Activated CD8-positive, alpha-beta T cell treated with anti-CD3 and anti-CD28 coated beads for 36 hours (primary cell): ENCODE measurements around the gene RAP1GDS1. TPM values are rescaled to one million over a fixed set of nuclear protein-coding genes. Genes with fewer than 3 reads are reported as not detected.
"Not testable (repeated sequence)": the region's sequence is repeated elsewhere in the genome, so short reads cannot be mapped to it uniquely, and the experiment has no call there.

Experiments
- ATAC-seq: fragments of 200-7000 bp; cut with Tn5 transposase; one replicate; pipeline ENCODE4 v1.10.0; 2021; ENCODE audit warnings: mild to moderate bottlenecking, moderate library complexity
- CTCF ChIA-PET: fragments of 350-600 bp; sonication (Branson Sonifier 250); formaldehyde crosslinking; loops from one replicate; lab custom pipeline; 2021; ENCODE audit warnings: antibody characterized with exemption; lab: Charles Lee
- POLR2A ChIA-PET: fragments of 350-600 bp; sonication (Branson Sonifier 250); formaldehyde crosslinking; loops from one replicate; lab custom pipeline; 2021; ENCODE audit warnings: antibody characterized with exemption; lab: Charles Lee
- DNase-seq: peaks from one replicate; pipeline ENCODE4 v3.0.0-alpha.2; 2020
- H3K27ac Mint-ChIP-seq: one replicate; pipeline ENCODE4 v1.8.0; 2021; ENCODE audit warnings: mild to moderate bottlenecking, mixed read lengths
- H3K27me3 Mint-ChIP-seq: one replicate; pipeline ENCODE4 v1.8.0; 2021; ENCODE audit warnings: mixed read lengths
- H3K36me3 Mint-ChIP-seq: one replicate; pipeline ENCODE4 v1.8.0; 2021; ENCODE audit warnings: low read depth, mixed read lengths
- H3K4me1 Mint-ChIP-seq: one replicate; pipeline ENCODE4 v1.8.0; 2021; ENCODE audit warnings: low read depth, mixed read lengths
- H3K4me3 Mint-ChIP-seq: one replicate; pipeline ENCODE4 v1.8.0; 2021; ENCODE audit warnings: mild to moderate bottlenecking, moderate library complexity, mixed read lengths
- H3K9me3 Mint-ChIP-seq: one replicate; pipeline ENCODE4 v1.8.0; 2021; ENCODE audit warnings: mixed read lengths
- intact Hi-C: fragments of 100-400 bp; cut with micrococcal nuclease; formaldehyde crosslinking; loops from one replicate; pipeline ENCODE4 v1.10.0; 2022
- total RNA-seq, 2 experiments: library from RNA; stranded (reverse); gene quantifications; one replicate each; pipeline ENCODE4 v1.2.3, GENCODE V29; 2021
- TF ChIP-seq, protein P1 (sequence below): fragments of 200-600 bp; IDR thresholded peaks from one replicate; pipeline ENCODE4 v1.8.0; 2022; ENCODE audit warnings: antibody characterized with exemption, mild to moderate bottlenecking

Gene RAP1GDS1
- total RNA-seq, 2 experiments from 2014 or later, result 49.8 to 52.1 TPM

DNA sequence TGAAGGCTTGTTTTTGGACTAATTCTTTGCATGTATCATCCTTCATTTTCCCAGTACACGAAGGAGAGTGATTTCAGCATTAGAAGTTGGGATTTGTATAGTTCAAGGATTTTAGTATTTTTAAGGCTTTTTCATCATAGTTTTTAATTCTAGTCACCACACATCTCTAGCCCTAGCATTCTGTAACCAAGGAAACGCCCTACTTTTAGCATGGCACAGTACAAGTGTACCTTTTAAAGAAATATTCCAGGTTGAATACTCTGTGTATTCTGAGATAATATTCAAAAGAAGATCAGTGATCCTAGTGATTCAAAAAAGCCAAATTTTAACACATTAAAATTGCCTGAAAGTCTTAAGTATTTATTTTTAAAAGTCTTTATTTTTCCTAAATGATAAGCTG, 150.5 kb downstream of the RAP1GDS1 start:
- no peak for DNase-seq
- no peaks in the 10 kb centered on the region for H3K27me3 Mint-ChIP-seq
- CTCF ChIA-PET, result no interaction called here

DNA sequence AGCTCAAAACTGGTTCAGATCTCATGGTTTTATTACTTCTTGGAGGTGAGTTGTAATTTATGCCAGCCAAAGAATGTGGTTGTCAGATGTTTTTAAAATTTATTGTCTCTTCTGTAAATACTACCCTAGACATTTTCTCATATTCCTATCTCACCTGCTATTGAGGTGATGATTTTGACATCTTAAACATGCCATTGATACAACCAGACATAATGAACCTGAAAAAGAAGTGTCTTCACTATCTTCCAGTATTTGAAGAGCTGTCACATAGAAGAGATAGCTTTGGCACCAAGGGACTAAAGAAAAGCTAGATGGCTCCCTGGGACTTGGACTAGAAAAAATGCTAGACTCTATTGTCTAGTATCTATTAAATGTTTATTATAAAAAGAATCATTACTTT, 155.7 kb downstream of the RAP1GDS1 start:
- POLR2A ChIA-PET, result no interaction called here
- ATAC-seq (no peak), DNase-seq (no peak)
- H3K36me3 Mint-ChIP-seq, result peaks cover 39% of the 10 kb centered on the region
- no peak overlapping the region for H3K27ac Mint-ChIP-seq
- TF ChIP-seq, protein P1, sequence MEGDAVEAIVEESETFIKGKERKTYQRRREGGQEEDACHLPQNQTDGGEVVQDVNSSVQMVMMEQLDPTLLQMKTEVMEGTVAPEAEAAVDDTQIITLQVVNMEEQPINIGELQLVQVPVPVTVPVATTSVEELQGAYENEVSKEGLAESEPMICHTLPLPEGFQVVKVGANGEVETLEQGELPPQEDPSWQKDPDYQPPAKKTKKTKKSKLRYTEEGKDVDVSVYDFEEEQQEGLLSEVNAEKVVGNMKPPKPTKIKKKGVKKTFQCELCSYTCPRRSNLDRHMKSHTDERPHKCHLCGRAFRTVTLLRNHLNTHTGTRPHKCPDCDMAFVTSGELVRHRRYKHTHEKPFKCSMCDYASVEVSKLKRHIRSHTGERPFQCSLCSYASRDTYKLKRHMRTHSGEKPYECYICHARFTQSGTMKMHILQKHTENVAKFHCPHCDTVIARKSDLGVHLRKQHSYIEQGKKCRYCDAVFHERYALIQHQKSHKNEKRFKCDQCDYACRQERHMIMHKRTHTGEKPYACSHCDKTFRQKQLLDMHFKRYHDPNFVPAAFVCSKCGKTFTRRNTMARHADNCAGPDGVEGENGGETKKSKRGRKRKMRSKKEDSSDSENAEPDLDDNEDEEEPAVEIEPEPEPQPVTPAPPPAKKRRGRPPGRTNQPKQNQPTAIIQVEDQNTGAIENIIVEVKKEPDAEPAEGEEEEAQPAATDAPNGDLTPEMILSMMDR, result no peak
- peaks cover 8% of the 10 kb centered on the region for H3K9me3 Mint-ChIP-seq
- no peaks in the 10 kb centered on the region for H3K4me1 Mint-ChIP-seq
- intact Hi-C loops, result no loop called here
- H3K27me3 Mint-ChIP-seq, result no peaks in the 10 kb centered on the region
- H3K4me3 Mint-ChIP-seq, result no peak overlapping the region
- CTCF ChIA-PET, result interaction anchor here (0.7 kb wide), 1 partner anchor 600 kb away, joined by 3 read pairs; no protein-coding TSS in a partner anchor

More for the DNA sequence above, 150.5 kb downstream of the RAP1GDS1 start:
- POLR2A ChIA-PET, result no interaction called here
- Mint-ChIP-seq H3K4me1 (peaks cover 4% of the 10 kb centered on the region), H3K9me3 (peaks cover 11% of the 10 kb centered on the region), H3K4me3 (no peak overlapping the region), H3K27ac (no peak overlapping the region), H3K36me3 (peaks cover 39% of the 10 kb centered on the region)
- TF ChIP-seq, protein P1, result no peak
- ATAC-seq, result no peak
- intact Hi-C loops, result no loop called here

DNA sequence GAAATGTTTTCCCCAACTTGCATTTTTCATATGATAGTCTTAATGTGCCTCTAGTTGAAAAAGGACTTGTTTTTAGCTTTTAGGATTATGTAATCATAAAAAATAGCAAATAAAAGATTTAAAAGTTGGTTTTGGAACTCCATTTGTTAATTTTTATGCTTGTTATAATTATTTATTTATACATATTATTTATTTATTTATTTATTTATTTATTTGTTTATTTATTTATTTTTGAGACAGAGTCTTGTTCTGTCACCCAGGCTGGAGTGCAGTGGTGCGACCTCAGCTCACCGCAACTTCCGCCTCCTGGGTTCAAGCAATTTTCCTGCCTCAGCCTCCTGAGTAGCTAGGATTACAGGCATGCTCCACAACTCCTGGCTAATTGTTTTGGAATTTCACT, 159.0 kb downstream of the RAP1GDS1 start:
- DNase-seq, ATAC-seq, POLR2A ChIA-PET, CTCF ChIA-PET, H3K27me3 Mint-ChIP-seq, intact Hi-C loops, H3K4me3 Mint-ChIP-seq, H3K27ac Mint-ChIP-seq, H3K9me3 Mint-ChIP-seq, H3K4me1 Mint-ChIP-seq: not testable (repeated sequence)
- H3K36me3 Mint-ChIP-seq, result peaks cover 54% of the 10 kb centered on the region

DNA sequence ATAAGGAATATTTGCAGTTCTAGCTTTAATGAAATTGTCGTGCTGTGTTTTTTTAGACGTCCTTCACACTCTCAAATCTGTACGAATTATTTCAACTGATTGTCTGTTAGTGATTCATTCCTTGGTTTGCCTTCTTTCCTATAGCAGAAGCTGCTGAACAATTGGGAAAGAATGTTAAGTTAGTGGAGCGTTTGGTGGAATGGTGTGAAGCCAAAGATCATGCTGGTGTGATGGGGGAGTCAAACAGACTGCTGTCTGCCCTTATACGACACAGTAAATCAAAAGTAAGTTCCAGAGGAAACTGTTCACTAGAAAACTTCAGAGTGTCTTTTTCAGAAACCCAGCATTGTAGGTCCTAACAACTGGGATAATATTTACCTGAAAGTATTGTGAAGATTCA, 159.9 kb downstream of the RAP1GDS1 start:
- Mint-ChIP-seq H3K4me3 (no peak overlapping the region), H3K27ac (no peak overlapping the region), H3K27me3 (no peaks in the 10 kb centered on the region), H3K36me3 (peaks cover 59% of the 10 kb centered on the region), H3K4me1 (peaks cover 12% of the 10 kb centered on the region), H3K9me3 (peaks cover 6% of the 10 kb centered on the region)
- POLR2A ChIA-PET, result no interaction called here
- DNase-seq (no peak), ATAC-seq (no peak)
- CTCF ChIA-PET, result no interaction called here
- intact Hi-C loops, result no loop called here
- TF ChIP-seq, protein P1, result no peak

DNA sequence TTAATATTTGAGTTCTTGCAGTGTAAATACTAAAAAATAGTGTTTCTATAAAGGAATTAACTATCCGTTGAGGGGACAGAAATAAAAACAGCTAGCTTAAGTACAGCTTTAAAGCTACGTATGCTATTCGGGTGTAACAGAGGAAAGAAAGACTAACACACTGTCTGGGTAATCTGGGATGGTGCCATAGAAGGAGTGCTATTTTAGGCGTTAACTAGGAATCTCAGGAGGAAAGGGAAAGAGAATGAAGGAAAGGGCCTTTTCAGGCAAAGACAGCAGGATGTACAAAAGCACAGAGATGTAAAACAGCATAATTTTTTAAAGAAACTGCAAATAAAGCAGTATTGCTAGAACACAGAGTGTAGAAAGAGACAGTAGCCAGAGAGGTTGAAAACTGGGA, 161.8 kb downstream of the RAP1GDS1 start:
- Mint-ChIP-seq H3K36me3 (peaks cover 57% of the 10 kb centered on the region), H3K4me1 (peaks cover 25% of the 10 kb centered on the region), H3K9me3 (peaks cover 9% of the 10 kb centered on the region), H3K27ac (no peak overlapping the region), H3K27me3 (no peaks in the 10 kb centered on the region), H3K4me3 (no peak overlapping the region)
- TF ChIP-seq, protein P1, result no peak
- ChIA-PET CTCF (no interaction called here), POLR2A (no interaction called here)
- intact Hi-C loops, result no loop called here
- DNase-seq, result no peak
- ATAC-seq, result no peak
